Neural cell (in vitro differentiated cells): ENCODE measurements around the gene NOL11. TPM values are rescaled to one million over a fixed set of nuclear protein-coding genes. Genes with fewer than 3 reads are reported as not detected.

Experiments used
- H2AFZ ChIP-seq: fragments of 200-600, 300-800 bp; sonication (generic), shearing (Covaris generic); 2 replicates; pipeline ENCODE4 v1.6.0; 2014; ENCODE audit warnings: low read depth, mild to moderate bottlenecking, antibody characterized with exemption, low read length, moderate library complexity
- H3F3A ChIP-seq: fragments of 200-600 bp; shearing (Covaris generic); 2 replicates; pipeline ENCODE4 v1.6.1; 2016; ENCODE audit warnings: mild to moderate bottlenecking, moderate library complexity, mixed read lengths, antibody characterized with exemption, low read length; ENCODE audit not compliant: insufficient read depth, poor library complexity, severe bottlenecking
- H3K27ac ChIP-seq: fragments of 200-600, 300-800 bp; sonication (generic), shearing (Covaris generic); 2 replicates; pipeline ENCODE4 v1.5.1; 2014; ENCODE audit warnings: mild to moderate bottlenecking, low read length, moderate library complexity
- H3K27me3 ChIP-seq: fragments of 300-800, 200-600 bp; sonication (generic), shearing (Covaris generic); 2 replicates; pipeline ENCODE4 v1.6.0; 2014; ENCODE audit warnings: mild to moderate bottlenecking, low read depth, low read length, moderate library complexity; ENCODE audit not compliant: insufficient read depth
- H3K36me3 ChIP-seq: fragments of 300-800, 200-600 bp; sonication (generic), shearing (Covaris generic); 2 replicates; pipeline ENCODE4 v1.5.1; 2014; ENCODE audit warnings: mild to moderate bottlenecking, antibody characterized with exemption, low read length, moderate library complexity; ENCODE audit not compliant: insufficient read depth
- H3K4me2 ChIP-seq: fragments of 300-800, 200-600 bp; sonication (generic), shearing (Covaris generic); 2 replicates; pipeline ENCODE4 v1.6.0; 2014; ENCODE audit warnings: mild to moderate bottlenecking, low read length
- H3K4me3 ChIP-seq: fragments of 300-800, 200-600 bp; sonication (generic), shearing (Covaris generic); 2 replicates; pipeline ENCODE4 v1.5.1; 2014; ENCODE audit warnings: mild to moderate bottlenecking, low read length, moderate library complexity
- H3K79me2 ChIP-seq: fragments of 200-600 bp; shearing (Covaris generic); replicated peaks from 2 replicates; pipeline ENCODE4 v1.6.0; 2014; ENCODE audit warnings: mild to moderate bottlenecking, low read length, moderate library complexity; ENCODE audit not compliant: insufficient read depth
- H3K9ac ChIP-seq: fragments of 300-800, 200-600 bp; sonication (generic), shearing (Covaris generic); 2 replicates; pipeline ENCODE4 v1.6.1; 2016; ENCODE audit warnings: mild to moderate bottlenecking, low read length, mixed read lengths
- H3K9me2 ChIP-seq: fragments of 200-600 bp; shearing (Covaris generic); 2 replicates; pipeline ENCODE4 v1.6.1; 2016; ENCODE audit warnings: mild to moderate bottlenecking, low read length, mixed read lengths; ENCODE audit not compliant: insufficient read depth
- H3K9me3 ChIP-seq: fragments of 200-600, 300-800 bp; sonication (generic), shearing (Covaris generic); 2 replicates; pipeline ENCODE4 v1.6.1; 2016; ENCODE audit warnings: mild to moderate bottlenecking, mixed run types, low read length, moderate library complexity, mixed read lengths
- H4K20me1 ChIP-seq: fragments of 200-600 bp; shearing (Covaris generic); 2 replicates; pipeline ENCODE4 v1.6.1; 2016; ENCODE audit warnings: mild to moderate bottlenecking, mixed run types; ENCODE audit not compliant: insufficient read depth
- CTCF ChIP-seq: fragments of 450-650 bp; IDR thresholded peaks from 2 replicates; pipeline ENCODE4 v1.5.1; 2014; ENCODE audit warnings: antibody characterized with exemption, mild to moderate bottlenecking, moderate library complexity; ENCODE audit not compliant: poor library complexity, severe bottlenecking
- EP300 ChIP-seq: fragments of 450-650 bp; conservative IDR thresholded peaks from 2 replicates; pipeline ENCODE4 v1.6.1; 2014; ENCODE audit warnings: antibody characterized with exemption, mild to moderate bottlenecking, moderate library complexity; ENCODE audit not compliant: poor library complexity, severe bottlenecking
- EZH2 ChIP-seq: fragments of 200-600, 300-800 bp; shearing (Covaris generic), sonication (generic); IDR thresholded peaks from 2 replicates; pipeline ENCODE4 v1.6.1; 2014; ENCODE audit warnings: antibody characterized with exemption, low read length, borderline replicate concordance, mild to moderate bottlenecking; ENCODE audit not compliant: insufficient read depth, poor library complexity, severe bottlenecking
- MXI1 ChIP-seq: fragments of 450-650 bp; conservative IDR thresholded peaks from 2 replicates; pipeline ENCODE4 v1.6.1; 2014; ENCODE audit warnings: antibody characterized with exemption, mild to moderate bottlenecking; ENCODE audit not compliant: poor library complexity, severe bottlenecking
- POLR2AphosphoS5 ChIP-seq: IDR thresholded peaks from 2 replicates; pipeline ENCODE4 v1.6.1; 2012
- RAD21 ChIP-seq: fragments of 450-650 bp; conservative IDR thresholded peaks from 2 replicates; pipeline ENCODE4 v1.6.1; 2014; ENCODE audit warnings: antibody characterized with exemption, mild to moderate bottlenecking, moderate library complexity
- REST ChIP-seq: IDR thresholded peaks from 2 replicates; pipeline ENCODE4 v1.6.1; 2012; ENCODE audit warnings: borderline replicate concordance
- SMC3 ChIP-seq: fragments of 450-650 bp; conservative IDR thresholded peaks from 2 replicates; pipeline ENCODE4 v1.6.1; 2014; ENCODE audit warnings: antibody characterized with exemption, mild to moderate bottlenecking, moderate library complexity; ENCODE audit not compliant: poor library complexity
- TAF1 ChIP-seq: IDR thresholded peaks from 2 replicates; pipeline ENCODE4 v1.6.1; 2012; ENCODE audit warnings: low read depth
- polyA plus RNA-seq: library from polyadenylated mRNA; depleted of rRNA; stranded (reverse); fragments of >200 nt; gene quantifications from 2 replicates; pipeline ENCODE4 v1.2.3, GENCODE V29; 2014

NOL11 gene
- polyA plus RNA-seq, 1 donor from 2014 or later = 59.7 TPM

- no peaks in the 10 kb centered on the region for H3K9me3 ChIP-seq
- no peak overlapping the region for H3K9ac ChIP-seq
- H2AFZ ChIP-seq = no peak overlapping the region
- no peaks in the 10 kb centered on the region for H3K27me3 ChIP-seq
- H3K4me2 ChIP-seq = no peak overlapping the region
- no peaks in the 10 kb centered on the region for H3K9me2 ChIP-seq
- no peak overlapping the region for H3K4me3 ChIP-seq
- H4K20me1 ChIP-seq = no peaks in the 10 kb centered on the region
- TF ChIP-seq MXI1 (no peak), RAD21 (no peak), EP300 (no peak)
- no peaks in the 10 kb centered on the region for H3K36me3 ChIP-seq
- no peaks in the 10 kb centered on the region for H3F3A ChIP-seq
- no peak overlapping the region for H3K27ac ChIP-seq
- H3K79me2 ChIP-seq = no peaks in the 10 kb centered on the region
Measured at GRCh38 chr17:67686241-67686640, 31.5 kb upstream of the NOL11 start.

- H3K36me3 ChIP-seq = no peaks in the 10 kb centered on the region
- no peak overlapping the region for H2AFZ ChIP-seq
- no peaks in the 10 kb centered on the region for H4K20me1 ChIP-seq
- H3K79me2 ChIP-seq = no peaks in the 10 kb centered on the region
- no peak overlapping the region for H3K4me2 ChIP-seq
- no peaks in the 10 kb centered on the region for H3K9me2 ChIP-seq
- no peak for TF ChIP-seq REST
- no peak for TF ChIP-seq POLR2AphosphoS5
- no peak for TF ChIP-seq RAD21
- TF ChIP-seq SMC3 = no peak
- no peak for TF ChIP-seq MXI1
- TF ChIP-seq TAF1 = no peak
- TF ChIP-seq EP300 = no peak
- TF ChIP-seq CTCF = no peak
- TF ChIP-seq EZH2 = no peak
- no peaks in the 10 kb centered on the region for H3K27me3 ChIP-seq
- no peak overlapping the region for H3K27ac ChIP-seq
- no peak overlapping the region for H3K4me3 ChIP-seq
- H3K9ac ChIP-seq = no peak overlapping the region
- H3K9me3 ChIP-seq = no peaks in the 10 kb centered on the region
- H3F3A ChIP-seq = no peaks in the 10 kb centered on the region
Measured at GRCh38 chr17:67687511-67687910, 30.2 kb upstream of the NOL11 start.
